Liver (tissue), 3 donors: Measurements from ENCODE around the gene ACSL4.

Source experiments
- ATF3 ChIP-seq: IDR thresholded peaks from 2 replicates; pipeline ENCODE4 v1.6.1; 2016; ENCODE audit warnings: antibody characterized with exemption
- CTCF ChIP-seq: fragments of 150-350 bp; IDR thresholded peaks from 2 replicates; pipeline ENCODE4 v1.5.1; 2017; ENCODE audit warnings: improper control_type of control experiment, low read depth, low read length; ENCODE audit not compliant: missing input control
- FOXA1 ChIP-seq: IDR thresholded peaks from 2 replicates; pipeline ENCODE4 v1.6.1; 2016; ENCODE audit warnings: antibody characterized with exemption
- JUND ChIP-seq, 2 donors: IDR thresholded peaks; 2 replicates each; pipeline ENCODE4 v1.6.1; 2016; ENCODE audit warnings: antibody characterized with exemption in 2 of 2
- TAF1 ChIP-seq: conservative IDR thresholded peaks from 2 replicates; pipeline ENCODE4 v1.6.1; 2016; ENCODE audit warnings: antibody characterized with exemption, mild to moderate bottlenecking
- donor health status: healthy.
- donor health status: healthy.

GRCh38 chrX:109614951-109615350 is 118.1 kb downstream of the ACSL4 start:
- TF ChIP-seq CTCF = no peak
- TF ChIP-seq ATF3 = no peak
- TF ChIP-seq JUND (IDR thresholded peaks at IDR 0.05) = no peak
- no peak for TF ChIP-seq TAF1
- TF ChIP-seq FOXA1 = no peak
